CD4-positive, alpha-beta T cell (primary cell): ENCODE results near the gene RIT2. TPM values are rescaled to one million over a fixed set of nuclear protein-coding genes. Genes with fewer than 3 reads are reported as not detected.

Experiments
- ATAC-seq: fragments of 200-7000 bp; cut with Tn5 transposase; one replicate; pipeline ENCODE4 v1.10.0; 2022; ENCODE audit warnings: mild to moderate bottlenecking; ENCODE audit not compliant: poor library complexity
- CTCF ChIA-PET: fragments of 350-600 bp; sonication (Branson Sonifier 250); formaldehyde crosslinking; loops from one replicate; lab custom pipeline; 2021; ENCODE audit warnings: antibody characterized with exemption, inconsistent platforms; lab: Charles Lee
- POLR2A ChIA-PET: fragments of 350-600 bp; sonication (Branson Sonifier 250); formaldehyde crosslinking; loops from one replicate; lab custom pipeline; 2021; ENCODE audit warnings: antibody characterized with exemption, inconsistent platforms; lab: Charles Lee
- DNase-seq, 14 experiments: peaks; one replicate each; pipeline ENCODE4 v3.0.0-alpha.2; 2013 to 2020; ENCODE audit warnings: mixed read lengths in 2 of 14
- H3K27ac ChIP-seq, 2 donors: one replicate each; pipeline versions ENCODE4 v1.5.1 to v1.7.0; 2013; ENCODE audit warnings: low read length in 2 of 2, low read depth in 1 of 2, mild to moderate bottlenecking in 1 of 2
- H3K27me3 ChIP-seq, 2 experiments: 1 replicate in 1 of 2; 2 replicates in 1 of 2; pipeline versions ENCODE4 v1.6.1 to v1.7.0; 2013; ENCODE audit warnings: low read length in 2 of 2, control low read depth in 1 of 2, mild to moderate bottlenecking in 1 of 2, moderate library complexity in 1 of 2; ENCODE audit not compliant: insufficient read depth in 2 of 2, control insufficient read depth in 1 of 2
- H3K36me3 ChIP-seq: one replicate; pipeline ENCODE4 v1.6.1; 2013; ENCODE audit warnings: low read length, control low read depth; ENCODE audit not compliant: insufficient read depth
- H3K4me1 ChIP-seq: one replicate; pipeline ENCODE4 v1.6.1; 2013; ENCODE audit warnings: low read length, control low read depth; ENCODE audit not compliant: insufficient read depth
- H3K4me3 ChIP-seq: one replicate; pipeline ENCODE4 v1.5.1; 2013; ENCODE audit warnings: mild to moderate bottlenecking, low read length, moderate library complexity
- H3K9me3 ChIP-seq, 2 experiments: 1 replicate in 1 of 2; 2 replicates in 1 of 2; pipeline versions ENCODE4 v1.6.1 to v1.7.0; 2013; ENCODE audit warnings: low read length in 2 of 2, mild to moderate bottlenecking in 2 of 2, control low read depth in 1 of 2, moderate library complexity in 1 of 2; ENCODE audit not compliant: control insufficient read depth in 1 of 2, insufficient read depth in 1 of 2
- H3K27ac Mint-ChIP-seq: one replicate; pipeline ENCODE4 v1.8.0; 2020; ENCODE audit warnings: mixed read lengths
- H3K27me3 Mint-ChIP-seq: one replicate; pipeline ENCODE4 v1.8.0; 2021; ENCODE audit warnings: mixed read lengths
- H3K36me3 Mint-ChIP-seq: one replicate; pipeline ENCODE4 v1.8.0; 2021; ENCODE audit warnings: low read depth, mixed read lengths
- H3K4me1 Mint-ChIP-seq: one replicate; pipeline ENCODE4 v1.8.0; 2021; ENCODE audit warnings: low read depth, mixed read lengths
- H3K4me3 Mint-ChIP-seq: one replicate; pipeline ENCODE4 v1.8.0; 2020; ENCODE audit warnings: mild to moderate bottlenecking, mixed read lengths
- H3K9me3 Mint-ChIP-seq: one replicate; pipeline ENCODE4 v1.8.0; 2020; ENCODE audit warnings: mixed read lengths
- intact Hi-C, 2 experiments: fragments of 100-400 bp; cut with DNase I in 1 of 2; cut with micrococcal nuclease in 1 of 2; formaldehyde crosslinking; loops; one replicate each; pipeline versions ENCODE4 v1.15.1 to v1.9.0; 2023 to 2025; cut with DNase I, micrococcal nuclease
- total RNA-seq, 174 experiments: library from RNA in 2 of 174; stranded (reverse) in 2 of 174; gene quantifications; one replicate each; pipeline ENCODE4 v1.2.3 and lab custom pipeline; 2021 to 2026
- TF ChIP-seq, protein P1 (sequence below): fragments of 200-600 bp; IDR thresholded peaks from one replicate; pipeline ENCODE4 v1.8.0; 2022; ENCODE audit warnings: antibody characterized with exemption, mild to moderate bottlenecking

The RIT2 gene
- total RNA-seq, 2 experiments from 2014 or later: not detected

DNA sequence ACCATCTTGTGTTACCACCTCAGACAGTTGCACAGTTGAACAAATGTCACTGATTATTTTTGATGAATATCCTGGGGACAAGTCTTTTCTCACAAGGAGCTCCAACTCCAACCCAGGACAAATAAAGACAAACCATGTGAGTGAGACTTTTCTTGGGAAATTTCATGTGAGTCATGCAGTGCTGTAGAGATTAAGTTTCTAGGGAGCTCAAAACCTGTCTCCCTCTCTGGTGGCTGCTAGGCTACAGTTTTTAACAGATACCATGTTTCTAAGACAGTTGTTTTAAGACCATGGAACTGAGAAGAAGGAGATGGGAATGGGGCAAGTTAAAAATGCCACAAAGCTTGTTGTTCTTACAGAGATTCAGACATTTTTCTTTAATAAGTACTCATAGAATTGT, 255.5 kb downstream of the RIT2 start:
- ATAC-seq (no peak), DNase-seq (no peak)
- Mint-ChIP-seq H3K27me3 (no peaks in the 10 kb centered on the region), H3K4me1 (no peaks in the 10 kb centered on the region), H3K27ac (no peak overlapping the region), H3K36me3 (no peaks in the 10 kb centered on the region), H3K4me3 (no peak overlapping the region), H3K9me3 (peaks cover 7% of the 10 kb centered on the region)
- POLR2A ChIA-PET: no interaction called here
- Histone ChIP-seq H3K4me3 (no peak overlapping the region), H3K27ac (no peak overlapping the region), H3K36me3 (no peaks in the 10 kb centered on the region), H3K27me3 (no peaks in the 10 kb centered on the region), H3K4me1 (no peaks in the 10 kb centered on the region), H3K9me3 (peaks cover 3 to 5% of the 10 kb centered on the region in 2 experiments)
- CTCF ChIA-PET: no interaction called here
- intact Hi-C loops: no loop called here
- TF ChIP-seq, protein P1, sequence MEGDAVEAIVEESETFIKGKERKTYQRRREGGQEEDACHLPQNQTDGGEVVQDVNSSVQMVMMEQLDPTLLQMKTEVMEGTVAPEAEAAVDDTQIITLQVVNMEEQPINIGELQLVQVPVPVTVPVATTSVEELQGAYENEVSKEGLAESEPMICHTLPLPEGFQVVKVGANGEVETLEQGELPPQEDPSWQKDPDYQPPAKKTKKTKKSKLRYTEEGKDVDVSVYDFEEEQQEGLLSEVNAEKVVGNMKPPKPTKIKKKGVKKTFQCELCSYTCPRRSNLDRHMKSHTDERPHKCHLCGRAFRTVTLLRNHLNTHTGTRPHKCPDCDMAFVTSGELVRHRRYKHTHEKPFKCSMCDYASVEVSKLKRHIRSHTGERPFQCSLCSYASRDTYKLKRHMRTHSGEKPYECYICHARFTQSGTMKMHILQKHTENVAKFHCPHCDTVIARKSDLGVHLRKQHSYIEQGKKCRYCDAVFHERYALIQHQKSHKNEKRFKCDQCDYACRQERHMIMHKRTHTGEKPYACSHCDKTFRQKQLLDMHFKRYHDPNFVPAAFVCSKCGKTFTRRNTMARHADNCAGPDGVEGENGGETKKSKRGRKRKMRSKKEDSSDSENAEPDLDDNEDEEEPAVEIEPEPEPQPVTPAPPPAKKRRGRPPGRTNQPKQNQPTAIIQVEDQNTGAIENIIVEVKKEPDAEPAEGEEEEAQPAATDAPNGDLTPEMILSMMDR: no peak

DNA sequence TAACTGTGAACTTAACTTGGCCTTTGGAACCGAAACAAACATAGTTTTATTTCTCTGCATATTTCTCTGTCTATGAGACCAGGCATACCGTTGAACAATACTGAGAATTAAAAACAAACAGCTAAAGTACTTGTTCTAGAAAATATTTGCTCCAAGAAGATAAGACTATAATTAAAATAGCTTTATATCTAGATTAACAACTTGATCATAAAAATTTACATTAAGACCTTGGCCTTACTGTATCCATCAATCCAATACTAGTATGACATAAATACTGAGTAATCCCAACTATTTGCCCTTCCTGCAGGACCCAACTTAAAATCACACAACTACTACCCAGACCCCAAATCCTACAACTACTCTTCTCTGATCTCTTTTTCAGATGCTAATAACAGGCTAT, 260.9 kb downstream of the RIT2 start:
- TF ChIP-seq, protein P1: no peak
- Mint-ChIP-seq H3K36me3 (no peaks in the 10 kb centered on the region), H3K27me3 (no peaks in the 10 kb centered on the region), H3K9me3 (peaks cover 4% of the 10 kb centered on the region), H3K27ac (no peak overlapping the region), H3K4me1 (no peaks in the 10 kb centered on the region), H3K4me3 (no peak overlapping the region)
- no peaks in the 10 kb centered on the region for H3K4me1 ChIP-seq
- ATAC-seq (no peak), DNase-seq (no peak)
- H3K9me3 ChIP-seq: peaks cover 0 to 5% of the 10 kb centered on the region in 2 experiments
- ChIA-PET CTCF (no interaction called here), POLR2A (no interaction called here)
- H3K27me3 ChIP-seq: no peaks in the 10 kb centered on the region
- H3K36me3 ChIP-seq: no peaks in the 10 kb centered on the region
- intact Hi-C loops: no loop called here
- no peak overlapping the region for H3K4me3 ChIP-seq
- no peak overlapping the region for H3K27ac ChIP-seq

DNA sequence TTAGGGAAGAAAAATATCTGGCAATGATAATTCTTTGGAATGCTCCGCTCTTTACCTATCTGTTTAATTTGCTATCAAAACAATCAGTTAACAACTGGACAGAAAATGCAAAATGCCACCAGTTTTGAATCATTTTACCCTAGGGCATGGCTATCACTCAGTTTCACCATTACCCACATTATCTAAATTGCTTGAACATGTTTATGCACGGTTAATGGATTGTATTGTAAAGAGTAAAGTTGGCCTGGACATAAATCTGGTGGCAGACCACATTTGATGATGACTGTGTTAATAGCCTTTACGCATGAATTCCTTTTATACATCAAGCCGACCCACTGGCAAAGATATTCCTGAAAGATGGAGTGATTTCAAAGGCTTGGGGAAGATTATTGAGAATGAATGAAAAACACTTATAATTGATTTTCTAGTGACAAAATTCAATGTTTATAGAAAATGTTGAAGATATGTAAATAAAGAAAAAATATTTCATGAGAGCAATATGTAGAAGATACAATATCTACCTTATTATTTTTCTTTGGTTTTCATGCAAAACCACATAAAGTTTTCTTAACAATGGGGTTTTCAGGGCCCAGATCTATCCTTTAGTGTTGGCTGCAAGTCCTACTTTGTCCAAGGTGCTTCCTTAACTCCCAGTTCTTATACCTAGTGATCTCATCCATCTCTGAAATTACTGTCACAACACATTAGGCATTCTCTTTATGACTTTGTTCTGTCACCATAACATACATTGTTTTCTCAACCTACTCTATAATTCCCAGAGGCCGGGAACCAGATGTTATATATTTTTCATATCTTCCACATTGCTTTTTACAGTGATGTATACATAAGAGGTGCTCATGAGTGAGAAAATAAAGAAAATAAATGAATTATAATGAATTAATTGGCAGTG, 265.1 kb downstream of the RIT2 start:
- TF ChIP-seq, protein P1: no peak
- DNase-seq: no peak
- CTCF ChIA-PET: no interaction called here
- Mint-ChIP-seq H3K36me3 (no peaks in the 10 kb centered on the region), H3K27ac (no peak overlapping the region), H3K4me1 (no peaks in the 10 kb centered on the region), H3K4me3 (no peak overlapping the region), H3K27me3 (no peaks in the 10 kb centered on the region), H3K9me3 (peaks cover 3% of the 10 kb centered on the region)
- POLR2A ChIA-PET: no interaction called here
- no peak overlapping the region for H3K27ac ChIP-seq
- no peak overlapping the region for H3K4me3 ChIP-seq
- no peaks in the 10 kb centered on the region for H3K9me3 ChIP-seq
- H3K4me1 ChIP-seq: no peaks in the 10 kb centered on the region
- no peak for ATAC-seq
- no peaks in the 10 kb centered on the region for H3K36me3 ChIP-seq
- no peaks in the 10 kb centered on the region for H3K27me3 ChIP-seq
- intact Hi-C loops: no loop called here
